Subcutaneous preadipocyte (primary cell): ENCODE results near the gene SLC16A5. TPM values are rescaled to one million over a fixed set of nuclear protein-coding genes. Genes with fewer than 3 reads are reported as not detected.

Experiments
- small RNA-seq: library from RNA; depleted of rRNA; stranded (forward); fragments of <200 nt; gene quantifications from one replicate; pipeline ENCODE3, GENCODE V24; 2012
- total RNA-seq: library from RNA; depleted of rRNA; stranded (reverse); fragments of >200 nt; gene quantifications from 2 replicates; pipeline ENCODE4 v1.2.3, GENCODE V29; 2012

The SLC16A5 gene
- total RNA-seq: 6.8 and 8.1 TPM in 2 replicates

GRCh38 chr17:75087558-75088453, at the start of gene SLC16A5:
SLC16A5 (plus strand) TSS chr17:75087954; CDS start chr17:75093637, 5,683 bp downstream.

GRCh38 chr17:75046407-75047289, 41.1 kb upstream of the SLC16A5 start, which contains the start of the genes ATP5PD and KCTD2:
ATP5PD (minus strand) TSS chr17:75046969; CDS start chr17:75042650, 4,319 bp downstream.
KCTD2 (plus strand) TSS chr17:75047225; CDS start chr17:75047251, 26 bp downstream.

GRCh38 chr17:75109407-75110233, 21.9 kb downstream of the SLC16A5 start, which contains the start of gene ARMC7:
ARMC7 (plus strand) TSS chr17:75109969; CDS start chr17:75110289, 320 bp downstream.

GRCh38 chr17:75131278-75132017, 43.7 kb downstream of the SLC16A5 start, which contains the start of gene NT5C:
NT5C (minus strand) TSS chr17:75131742; CDS start chr17:75131707, 35 bp downstream.

GRCh38 chr17:75154195-75155106, 66.7 kb downstream of the SLC16A5 start, which contains the start of gene JPT1:
JPT1 (minus strand) TSS chr17:75154512; CDS start chr17:75154397, 115 bp downstream.

Small RNA genes within 50 kb of the gene (small RNA-seq; reads per million reads assigned to genes)
- gene AC111186.1 (not detected), gene RF00019 (not detected), gene RN7SL573P (not detected)

Other genes with a start within 250 kb of the SLC16A5 start
- under 0.01 TPM in 1 of 2 replicates, not detected in the other for gene GRIN2C, start 228.1 kb upstream of the SLC16A5 start, total RNA-seq
- gene FDXR, start 215.0 kb upstream of the SLC16A5 start, total RNA-seq: 24.8 and 27.2 TPM in 2 replicates
- gene FADS6, start 194.3 kb upstream of the SLC16A5 start, total RNA-seq: not detected in 2 replicates
- not detected in 2 replicates for gene USH1G, start 164.7 kb upstream of the SLC16A5 start, total RNA-seq
- not detected in 2 replicates for gene OTOP2, start 163.7 kb upstream of the SLC16A5 start, total RNA-seq
- gene OTOP3, start 152.1 kb upstream of the SLC16A5 start, total RNA-seq: not detected in 2 replicates
- gene HID1, start 115.2 kb upstream of the SLC16A5 start, total RNA-seq: not detected in 2 replicates
- gene CDR2L, start 100.3 kb upstream of the SLC16A5 start, total RNA-seq: 15.1 and 15.8 TPM in 2 replicates
- 28.9 and 33.8 TPM in 2 replicates for gene MRPL58, start 75.3 kb upstream of the SLC16A5 start, total RNA-seq
- gene ATP5PD, start 41.0 kb upstream of the SLC16A5 start, total RNA-seq: 234 and 356 TPM in 2 replicates
- gene KCTD2, start 40.7 kb upstream of the SLC16A5 start, total RNA-seq: 14.0 and 16.0 TPM in 2 replicates
- gene ARMC7, start 22.0 kb downstream of the SLC16A5 start, total RNA-seq: 2.9 and 3.7 TPM in 2 replicates
- gene NT5C, start 43.8 kb downstream of the SLC16A5 start, total RNA-seq: 56.7 and 60.6 TPM in 2 replicates
- gene JPT1, start 66.6 kb downstream of the SLC16A5 start, total RNA-seq: 139 and 140 TPM in 2 replicates
- gene SUMO2, start 95.0 kb downstream of the SLC16A5 start, total RNA-seq: 90.4 and 105 TPM in 2 replicates
- gene NUP85, start 117.7 kb downstream of the SLC16A5 start, total RNA-seq: 37.1 and 49.5 TPM in 2 replicates
- 13.7 and 18.7 TPM in 2 replicates for gene GGA3, start 173.7 kb downstream of the SLC16A5 start, total RNA-seq
- 48.5 and 55.5 TPM in 2 replicates for gene MRPS7, start 173.9 kb downstream of the SLC16A5 start, total RNA-seq
- 3.3 and 4.7 TPM in 2 replicates for gene MIF4GD, start 183.3 kb downstream of the SLC16A5 start, total RNA-seq
- 7.0 and 20.7 TPM in 2 replicates for gene SLC25A19, start 201.5 kb downstream of the SLC16A5 start, total RNA-seq